ENCODE results near the gene EEF2.

DNA sequence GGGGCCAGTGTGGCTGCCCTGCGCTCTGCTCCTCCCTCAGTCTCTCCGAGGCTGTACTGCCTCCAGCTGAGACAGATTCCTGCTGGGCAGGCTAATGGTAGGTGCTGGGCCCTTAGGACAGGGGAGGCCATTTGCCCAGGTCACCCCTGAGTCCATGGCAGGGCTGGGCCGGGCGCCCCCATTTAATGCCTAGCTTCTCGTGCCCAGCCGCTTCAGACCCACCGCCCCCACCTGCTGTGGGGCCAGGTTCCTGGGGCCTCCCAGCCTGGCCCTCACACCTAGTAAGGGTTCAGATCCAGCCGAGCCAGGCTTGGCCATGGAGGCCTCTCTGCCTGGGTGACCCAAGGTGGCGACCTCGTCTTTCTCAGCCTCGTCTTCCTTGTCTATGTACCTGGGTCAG is 40.1 kb upstream of the EEF2 start:
- TF ChIP-seq, protein P1, sequence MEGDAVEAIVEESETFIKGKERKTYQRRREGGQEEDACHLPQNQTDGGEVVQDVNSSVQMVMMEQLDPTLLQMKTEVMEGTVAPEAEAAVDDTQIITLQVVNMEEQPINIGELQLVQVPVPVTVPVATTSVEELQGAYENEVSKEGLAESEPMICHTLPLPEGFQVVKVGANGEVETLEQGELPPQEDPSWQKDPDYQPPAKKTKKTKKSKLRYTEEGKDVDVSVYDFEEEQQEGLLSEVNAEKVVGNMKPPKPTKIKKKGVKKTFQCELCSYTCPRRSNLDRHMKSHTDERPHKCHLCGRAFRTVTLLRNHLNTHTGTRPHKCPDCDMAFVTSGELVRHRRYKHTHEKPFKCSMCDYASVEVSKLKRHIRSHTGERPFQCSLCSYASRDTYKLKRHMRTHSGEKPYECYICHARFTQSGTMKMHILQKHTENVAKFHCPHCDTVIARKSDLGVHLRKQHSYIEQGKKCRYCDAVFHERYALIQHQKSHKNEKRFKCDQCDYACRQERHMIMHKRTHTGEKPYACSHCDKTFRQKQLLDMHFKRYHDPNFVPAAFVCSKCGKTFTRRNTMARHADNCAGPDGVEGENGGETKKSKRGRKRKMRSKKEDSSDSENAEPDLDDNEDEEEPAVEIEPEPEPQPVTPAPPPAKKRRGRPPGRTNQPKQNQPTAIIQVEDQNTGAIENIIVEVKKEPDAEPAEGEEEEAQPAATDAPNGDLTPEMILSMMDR (IDR thresholded peaks at IDR 0.05; ENCODE audit: low read length): no peak
- no peak for TF ChIP-seq EZH2 (IDR thresholded peaks at IDR 0.05; ENCODE audit: borderline replicate concordance, low read length)
